Activated CD8-positive, alpha-beta T cell treated with anti-CD3 and anti-CD28 coated beads, Interleukin-2, amount 10 ng/mL, durations not matched to agents 7 days and 5 days (primary cell): Measurements from ENCODE around the gene RBPJ. TPM values are rescaled to one million over a fixed set of nuclear protein-coding genes. Genes with fewer than 3 reads are reported as not detected.
"Not testable (repeated sequence)": the region's sequence is repeated elsewhere in the genome, so short reads cannot be mapped to it uniquely, and the experiment has no call there.

Source experiments
- ATAC-seq: fragments of 150-1000 bp; cut with Tn5 transposase; one replicate; pipeline ENCODE4 v1.10.0; 2021; ENCODE audit warnings: moderate library complexity
- CTCF ChIA-PET: fragments of 350-600 bp; sonication (Branson Sonifier 250); formaldehyde crosslinking; loops from one replicate; lab custom pipeline; 2021; ENCODE audit warnings: antibody characterized with exemption; lab: Charles Lee
- POLR2A ChIA-PET: fragments of 350-600 bp; sonication (Branson Sonifier 250); formaldehyde crosslinking; loops from one replicate; lab custom pipeline; 2021; ENCODE audit warnings: antibody characterized with exemption; lab: Charles Lee
- DNase-seq: peaks from one replicate; pipeline ENCODE4 v3.0.0-alpha.2; 2020
- H3K27ac Mint-ChIP-seq: one replicate; pipeline ENCODE4 v1.8.0; 2021; ENCODE audit warnings: mild to moderate bottlenecking, mixed read lengths
- H3K27me3 Mint-ChIP-seq: one replicate; pipeline ENCODE4 v1.8.0; 2021; ENCODE audit warnings: low read depth, mixed read lengths
- H3K36me3 Mint-ChIP-seq: one replicate; pipeline ENCODE4 v1.8.0; 2021; ENCODE audit warnings: low read depth, mixed read lengths
- H3K4me1 Mint-ChIP-seq: one replicate; pipeline ENCODE4 v1.8.0; 2021; ENCODE audit warnings: low read depth, mixed read lengths
- H3K4me3 Mint-ChIP-seq: one replicate; pipeline ENCODE4 v1.8.0; 2021; ENCODE audit warnings: mild to moderate bottlenecking, mixed read lengths
- H3K9me3 Mint-ChIP-seq: one replicate; pipeline ENCODE4 v1.8.0; 2022; ENCODE audit warnings: mixed read lengths; ENCODE audit not compliant: insufficient read depth
- total RNA-seq, 2 experiments: library from RNA; stranded (reverse); gene quantifications; one replicate each; pipeline ENCODE4 v1.2.3, GENCODE V29; 2021

The RBPJ gene
- total RNA-seq, 2 experiments from 2014 or later = 61.7 to 72.3 TPM

DNA sequence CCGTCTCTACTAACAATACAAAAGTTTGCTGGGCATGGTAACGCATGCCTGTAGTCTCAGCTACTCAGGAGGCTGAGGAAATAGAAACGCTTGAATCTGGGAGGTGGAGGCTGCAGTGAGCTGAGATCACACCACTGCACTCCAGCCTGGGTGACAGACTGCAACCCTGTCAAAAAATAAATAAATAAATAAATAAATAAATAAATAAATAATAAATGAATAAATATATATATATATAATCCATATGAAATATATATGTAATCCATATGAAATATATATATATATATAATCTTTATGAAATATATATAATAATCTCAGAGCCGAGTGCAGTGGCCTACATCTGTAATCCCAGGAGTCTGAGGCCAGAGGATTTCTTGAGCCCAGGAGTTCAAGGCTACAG lies 17.8 kb upstream of the RBPJ start:
- peaks cover 29% of the 10 kb centered on the region for H3K4me1 Mint-ChIP-seq
- POLR2A ChIA-PET = no interaction called here
- H3K9me3 Mint-ChIP-seq = peaks cover 4% of the 10 kb centered on the region
- DNase-seq (no peak), ATAC-seq (no peak)
- no peak overlapping the region for H3K4me3 Mint-ChIP-seq
- CTCF ChIA-PET = interaction anchor here (1.5 kb wide), 1 partner anchor 16 kb away, joined by 4 read pairs; no protein-coding TSS in a partner anchor
- H3K36me3 Mint-ChIP-seq = peaks cover 3% of the 10 kb centered on the region
- no peak overlapping the region for H3K27ac Mint-ChIP-seq
- H3K27me3 Mint-ChIP-seq = no peaks in the 10 kb centered on the region

DNA sequence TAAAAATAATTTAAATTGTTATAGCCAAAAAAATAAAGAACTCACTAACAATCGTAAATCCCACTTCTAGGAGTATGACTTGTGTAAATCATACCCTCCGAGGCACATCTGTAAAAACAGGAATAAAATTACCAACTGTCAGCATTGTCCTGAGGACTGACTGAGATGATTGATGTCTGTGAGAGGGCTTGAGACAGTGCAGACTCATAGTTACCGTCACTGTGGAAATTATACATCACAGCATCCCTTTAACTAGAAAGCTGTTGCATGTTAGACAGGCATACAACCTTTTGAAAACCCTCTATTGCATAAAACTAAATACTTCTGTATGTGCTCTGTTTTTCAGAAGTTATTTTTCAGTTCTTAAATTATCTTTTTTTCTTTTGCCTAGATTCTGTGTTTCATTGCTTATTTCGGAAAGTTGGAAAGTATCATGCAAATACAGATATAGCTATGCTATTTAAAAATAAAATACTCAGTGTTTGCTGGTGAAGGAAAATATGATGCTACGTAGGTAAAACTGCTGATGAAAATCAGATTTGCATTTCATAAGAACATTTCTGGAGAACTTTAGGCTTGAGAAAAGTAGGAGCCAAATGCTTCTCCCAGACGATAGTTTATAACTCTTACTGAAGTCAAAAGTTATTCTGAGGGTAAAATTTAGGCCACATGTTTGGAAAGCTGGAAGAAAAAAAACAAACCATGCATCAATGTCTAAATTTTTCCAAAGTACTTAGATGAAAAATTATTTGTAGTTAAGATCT lies 13.6 kb upstream of the RBPJ start:
- Mint-ChIP-seq H3K27ac (no peak overlapping the region), H3K4me1 (peaks cover 25% of the 10 kb centered on the region), H3K27me3 (no peaks in the 10 kb centered on the region), H3K9me3 (no peaks in the 10 kb centered on the region), H3K36me3 (no peaks in the 10 kb centered on the region), H3K4me3 (no peak overlapping the region)
- ChIA-PET CTCF (interaction anchor here (1.7 kb wide), 1 partner anchor 18 kb away, joined by 4 read pairs; no protein-coding TSS in a partner anchor), POLR2A (no interaction called here)
- DNase-seq = no peak
- no peak for ATAC-seq

GRCh38 chr4:26308568-26308967 lies 12.2 kb upstream of the RBPJ start:
- Mint-ChIP-seq H3K36me3 (peaks cover 4% of the 10 kb centered on the region), H3K9me3 (no peaks in the 10 kb centered on the region), H3K27ac (no peak overlapping the region), H3K27me3 (no peaks in the 10 kb centered on the region), H3K4me1 (peaks cover 33% of the 10 kb centered on the region), H3K4me3 (no peak overlapping the region)
- ChIA-PET CTCF (interaction anchor here (1.0 to 1.7 kb wide), 2 partner anchors 17 to 22 kb away, joined by 3 to 4 read pairs; no protein-coding TSS in a partner anchor), POLR2A (interaction anchor here (2.0 kb wide), 1 partner anchor 11 kb away, joined by 8 read pairs; no protein-coding TSS in a partner anchor)
- DNase-seq (peak; percentile 37), ATAC-seq (peak; percentile 85)

DNA sequence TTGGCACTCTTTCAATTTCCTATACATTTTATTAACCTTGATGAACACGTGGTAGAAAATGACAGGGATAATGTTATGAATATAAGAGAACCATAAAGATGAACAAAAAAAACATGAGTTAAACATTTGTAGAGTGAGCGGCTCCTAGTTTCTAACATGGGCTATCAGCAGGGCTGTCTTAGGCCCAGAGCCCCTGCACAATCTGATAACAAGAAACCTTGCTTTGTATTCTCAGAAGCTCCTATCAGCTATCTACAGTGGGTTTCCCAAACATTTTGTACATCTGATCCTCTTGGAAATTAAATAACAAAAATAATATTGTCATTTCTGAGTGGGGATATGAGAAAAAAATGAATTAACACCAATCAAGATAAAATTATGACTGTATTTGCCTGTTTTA lies 10.6 kb upstream of the RBPJ start:
- CTCF ChIA-PET = interaction anchor here (0.7 to 2.9 kb wide), 4 partner anchors 9 to 281 kb away, joined by 3 to 15 read pairs (median 6); no protein-coding TSS in a partner anchor
- Mint-ChIP-seq H3K36me3 (peaks cover 13% of the 10 kb centered on the region), H3K4me3 (no peak overlapping the region), H3K9me3 (peaks cover 8% of the 10 kb centered on the region), H3K27ac (no peak overlapping the region), H3K4me1 (peaks cover 33% of the 10 kb centered on the region), H3K27me3 (no peaks in the 10 kb centered on the region)
- DNase-seq (no peak), ATAC-seq (no peak)
- POLR2A ChIA-PET = no interaction called here

DNA sequence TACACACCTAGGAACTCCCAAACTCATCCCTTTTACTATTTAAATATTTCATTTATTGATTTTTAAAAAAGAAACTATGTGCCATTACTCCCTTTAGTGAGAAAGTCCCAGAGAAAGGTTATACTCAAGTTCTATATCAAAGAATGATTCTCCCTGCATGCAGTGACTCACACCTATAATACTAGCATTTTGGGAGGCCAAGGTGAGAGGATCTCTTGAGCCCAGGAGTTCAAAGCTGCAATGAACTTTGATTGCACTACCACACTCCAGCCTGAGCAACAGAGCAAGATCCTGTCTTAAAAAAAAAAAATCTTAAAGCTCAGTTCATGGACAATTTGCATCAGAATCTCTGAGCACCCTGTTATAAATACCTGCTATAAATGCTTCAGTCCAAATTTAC lies 9.2 kb upstream of the RBPJ start:
- ATAC-seq (no peak), DNase-seq (no peak)
- Mint-ChIP-seq H3K9me3 (peaks cover 12% of the 10 kb centered on the region), H3K27me3 (no peaks in the 10 kb centered on the region), H3K4me3 (no peak overlapping the region), H3K4me1 (peaks cover 32% of the 10 kb centered on the region), H3K36me3 (peaks cover 20% of the 10 kb centered on the region), H3K27ac (no peak overlapping the region)
- ChIA-PET POLR2A (interaction anchor here (1.3 kb wide), 1 partner anchor 9 kb away, joined by 4 read pairs; no protein-coding TSS in a partner anchor), CTCF (interaction anchor here (0.6 to 2.9 kb wide), 5 partner anchors 9 to 282 kb away, joined by 3 to 8 read pairs (median 4); no protein-coding TSS in a partner anchor)

- ATAC-seq, POLR2A ChIA-PET, DNase-seq, H3K27ac Mint-ChIP-seq, H3K27me3 Mint-ChIP-seq, CTCF ChIA-PET, H3K4me3 Mint-ChIP-seq: not testable (repeated sequence)
- peaks cover 21% of the 10 kb centered on the region for H3K9me3 Mint-ChIP-seq
- peaks cover 32% of the 10 kb centered on the region for H3K36me3 Mint-ChIP-seq
- H3K4me1 Mint-ChIP-seq = peaks cover 18% of the 10 kb centered on the region
These were observed 5.4 kb upstream of the RBPJ start for GRCh38 chr4:26315316-26315932.

- Mint-ChIP-seq H3K4me3 (no peak overlapping the region), H3K4me1 (peaks cover 17% of the 10 kb centered on the region), H3K27me3 (no peaks in the 10 kb centered on the region), H3K27ac (no peak overlapping the region), H3K36me3 (peaks cover 35% of the 10 kb centered on the region), H3K9me3 (peaks cover 21% of the 10 kb centered on the region)
- no peak for DNase-seq
- POLR2A ChIA-PET = no interaction called here
- ATAC-seq = no peak
- CTCF ChIA-PET = interaction anchor here (1.2 to 3.1 kb wide), 2 partner anchors 8 to 34 kb away, joined by 4 to 15 read pairs; no protein-coding TSS in a partner anchor
These were observed 3.0 kb upstream of the RBPJ start for GRCh38 chr4:26317766-26318165.

DNA sequence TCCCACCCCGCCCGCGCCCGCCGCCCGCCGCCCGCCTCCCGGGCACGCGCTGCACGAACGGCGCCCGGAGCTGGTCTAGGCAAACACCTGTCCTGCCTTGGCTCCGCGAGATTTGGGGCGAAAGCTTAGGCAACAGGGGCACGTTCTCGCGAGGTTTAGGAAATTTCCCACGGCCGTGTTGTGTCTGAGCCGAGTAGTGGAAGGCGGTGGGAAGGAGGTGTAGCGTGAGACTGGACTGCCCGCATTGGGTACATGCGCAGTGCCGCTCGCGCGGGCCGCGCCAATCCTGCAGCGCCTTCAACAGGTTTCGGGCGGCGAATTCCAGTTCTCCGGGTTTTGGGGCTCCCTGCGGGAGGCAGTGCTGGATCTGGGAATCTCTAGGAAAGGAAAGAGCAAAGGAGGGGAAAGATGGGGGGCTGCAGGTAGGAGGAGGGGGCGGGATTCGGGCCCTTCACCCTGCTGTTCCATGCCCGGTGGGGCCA lies 1.3 kb upstream of the RBPJ start:
- peak overlapping the region; percentile 95 for H3K27ac Mint-ChIP-seq
- H3K4me3 Mint-ChIP-seq = peak overlapping the region; percentile 88
- ATAC-seq (peak; percentile 80), DNase-seq (peak; percentile 99)
- H3K4me1 Mint-ChIP-seq = peaks cover 28% of the 10 kb centered on the region
- H3K36me3 Mint-ChIP-seq = peaks cover 31% of the 10 kb centered on the region
- H3K27me3 Mint-ChIP-seq = no peaks in the 10 kb centered on the region
- ChIA-PET CTCF (interaction anchor here (0.9 to 3.1 kb wide), 18 partner anchors 8 to 331 kb away, joined by 3 to 15 read pairs (median 4); no protein-coding TSS in a partner anchor), POLR2A (interaction anchor here (0.6 to 2.8 kb wide), 14 partner anchors 8 to 278 kb away, joined by 3 to 15 read pairs (median 4); no protein-coding TSS in a partner anchor)
- peaks cover 18% of the 10 kb centered on the region for H3K9me3 Mint-ChIP-seq

- ChIA-PET POLR2A (interaction anchor here (0.7 to 2.8 kb wide), 11 partner anchors 9 to 253 kb away, joined by 3 to 15 read pairs (median 4); no protein-coding TSS in a partner anchor), CTCF (interaction anchor here (0.8 to 3.1 kb wide), 16 partner anchors 8 to 465 kb away, joined by 3 to 15 read pairs (median 4); no protein-coding TSS in a partner anchor)
- H3K9me3 Mint-ChIP-seq = peaks cover 16% of the 10 kb centered on the region
- H3K4me3 Mint-ChIP-seq = peak overlapping the region; percentile 88
- peak; percentile 57 for DNase-seq
- peaks cover 31% of the 10 kb centered on the region for H3K4me1 Mint-ChIP-seq
- H3K27ac Mint-ChIP-seq = peak overlapping the region; percentile 95
- no peaks in the 10 kb centered on the region for H3K27me3 Mint-ChIP-seq
- peaks cover 28% of the 10 kb centered on the region for H3K36me3 Mint-ChIP-seq
- ATAC-seq = peak; percentile 21
These were observed 771 bp upstream of the RBPJ start for GRCh38 chr4:26319949-26320537.

DNA sequence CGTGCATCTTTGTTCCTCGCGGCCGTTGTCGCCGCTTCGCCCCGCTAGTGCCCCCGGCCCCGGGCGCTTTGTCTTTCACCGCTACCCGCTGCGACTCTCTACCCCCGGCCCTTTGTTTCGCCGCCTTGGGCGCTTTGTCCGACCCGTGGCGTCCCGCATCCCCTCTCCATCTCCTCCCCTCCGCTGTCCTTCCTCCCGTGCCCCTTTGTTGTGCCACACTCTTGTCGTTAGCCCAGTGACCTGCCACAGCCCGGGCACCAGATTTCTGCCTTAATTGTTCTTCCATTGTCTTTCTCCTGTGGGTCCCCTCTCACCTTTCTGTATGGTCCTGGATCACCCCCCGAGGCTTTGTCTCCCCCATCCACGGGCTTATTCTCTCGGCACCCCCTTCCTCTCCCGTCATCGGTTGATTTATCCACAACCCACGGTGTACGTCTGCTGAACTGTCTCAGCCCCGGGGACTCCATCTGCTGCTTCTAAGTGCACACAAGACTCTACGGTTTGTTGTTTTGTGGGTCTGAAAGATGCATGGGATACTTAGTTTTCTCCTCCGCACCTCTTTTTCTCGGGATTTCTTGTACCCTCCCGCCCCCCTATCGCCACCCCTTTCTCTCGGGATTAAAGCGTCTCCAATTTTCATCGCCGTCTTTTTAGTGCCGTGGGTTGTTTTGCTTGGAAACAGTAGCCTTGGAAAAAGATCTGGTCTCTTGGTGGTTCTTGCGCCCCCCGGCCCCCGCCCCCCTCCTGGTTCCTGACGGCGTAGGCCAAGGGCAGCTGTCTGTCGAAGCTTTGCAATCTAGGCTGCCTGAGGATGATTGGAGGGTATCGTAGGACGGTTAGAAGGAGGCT lies 783 bp downstream of the RBPJ start:
- ChIA-PET CTCF (interaction anchor here (1.0 to 3.1 kb wide), 3 partner anchors 9 to 333 kb away, joined by 3 to 9 read pairs (median 4); no protein-coding TSS in a partner anchor), POLR2A (interaction anchor here (2.8 kb wide), 1 partner anchor 124 kb away, joined by 15 read pairs; no protein-coding TSS in a partner anchor)
- no peaks in the 10 kb centered on the region for H3K27me3 Mint-ChIP-seq
- peak overlapping the region; percentile 89 for H3K27ac Mint-ChIP-seq
- H3K36me3 Mint-ChIP-seq = peaks cover 19% of the 10 kb centered on the region
- H3K4me3 Mint-ChIP-seq = peak overlapping the region; percentile 93
- H3K4me1 Mint-ChIP-seq = peaks cover 37% of the 10 kb centered on the region
- ATAC-seq (no peak), DNase-seq (peak; percentile 54)
- H3K9me3 Mint-ChIP-seq = peaks cover 9% of the 10 kb centered on the region
